Astrocyte (in vitro differentiated cells and primary cell): ENCODE results near the gene C14orf93. TPM values are rescaled to one million over a fixed set of nuclear protein-coding genes. Genes with fewer than 3 reads are reported as not detected.

ENCODE experiments used
- DNase-seq: peaks from one replicate; pipeline ENCODE4 v3.0.0-alpha.2; 2010; ENCODE audit warnings: low read depth
- FAIRE-seq: peaks from 2 replicates; lab custom pipeline; 2011; peaks lifted over from hg19 to GRCh38; lab: Jason Lieb, UNC
- H2AFZ ChIP-seq: 2 replicates; pipeline ENCODE4 v1.6.0; 2012; ENCODE audit warnings: low read depth, low read length, inconsistent platforms
- H3K27ac ChIP-seq: 2 replicates; pipeline ENCODE4 v1.5.1; 2011; ENCODE audit warnings: low read depth, low read length, inconsistent platforms
- H3K27me3 ChIP-seq: 2 replicates; pipeline ENCODE4 v1.6.0; 2011; ENCODE audit warnings: low read length, inconsistent platforms; ENCODE audit not compliant: insufficient read depth
- H3K36me3 ChIP-seq: 2 replicates; pipeline ENCODE4 v1.5.1; 2011; ENCODE audit warnings: low read length, inconsistent platforms; ENCODE audit not compliant: insufficient read depth
- H3K4me1 ChIP-seq: 2 replicates; pipeline ENCODE4 v1.5.1; 2011; ENCODE audit warnings: low read length, inconsistent platforms; ENCODE audit not compliant: insufficient read depth
- H3K4me2 ChIP-seq: 2 replicates; pipeline ENCODE4 v1.6.0; 2012; ENCODE audit warnings: low read length, inconsistent platforms
- H3K4me3 ChIP-seq: 2 replicates; pipeline ENCODE4 v1.5.1; 2011; ENCODE audit warnings: low read depth, mild to moderate bottlenecking, low read length, inconsistent platforms; ENCODE audit not compliant: insufficient read depth
- H3K79me2 ChIP-seq: 2 replicates; pipeline ENCODE4 v1.6.0; 2012; ENCODE audit warnings: mild to moderate bottlenecking, low read length, inconsistent platforms; ENCODE audit not compliant: insufficient read depth
- H3K9ac ChIP-seq: 2 replicates; pipeline ENCODE4 v1.6.0; 2012; ENCODE audit warnings: mild to moderate bottlenecking, low read length, inconsistent platforms
- H3K9me3 ChIP-seq: 2 replicates; pipeline ENCODE4 v1.5.1; 2012; ENCODE audit warnings: low read depth, mild to moderate bottlenecking, low read length, inconsistent platforms; ENCODE audit not compliant: insufficient read depth
- H4K20me1 ChIP-seq: 2 replicates; pipeline ENCODE4 v1.6.0; 2012; ENCODE audit warnings: low read length, inconsistent platforms; ENCODE audit not compliant: insufficient read depth
- H3K27ac Mint-ChIP-seq: one replicate; pipeline ENCODE4 v1.8.0; 2021; ENCODE audit warnings: mild to moderate bottlenecking, mixed read lengths; ENCODE audit not compliant: unreplicated experiment
- H3K27me3 Mint-ChIP-seq: one replicate; pipeline ENCODE4 v1.8.0; 2021; ENCODE audit warnings: low read depth, mixed read lengths; ENCODE audit not compliant: unreplicated experiment
- H3K36me3 Mint-ChIP-seq: one replicate; pipeline ENCODE4 v1.8.0; 2021; ENCODE audit warnings: low read depth, mixed read lengths; ENCODE audit not compliant: unreplicated experiment
- H3K4me1 Mint-ChIP-seq: one replicate; pipeline ENCODE4 v1.8.0; 2021; ENCODE audit warnings: low read depth, mixed read lengths; ENCODE audit not compliant: unreplicated experiment
- H3K4me3 Mint-ChIP-seq: one replicate; pipeline ENCODE4 v1.8.0; 2021; ENCODE audit warnings: mild to moderate bottlenecking, moderate library complexity, mixed read lengths; ENCODE audit not compliant: unreplicated experiment
- H3K9me3 Mint-ChIP-seq: one replicate; pipeline ENCODE4 v1.8.0; 2021; ENCODE audit warnings: mild to moderate bottlenecking, mixed read lengths; ENCODE audit not compliant: unreplicated experiment
- CTCF ChIP-seq: IDR thresholded peaks from 2 replicates; pipeline ENCODE4 v1.5.1; 2011; ENCODE audit warnings: low read depth, mild to moderate bottlenecking, inconsistent platforms, low read length, moderate library complexity; ENCODE audit not compliant: insufficient read depth
- EZH2 ChIP-seq: IDR thresholded peaks from 2 replicates; pipeline ENCODE4 v1.6.1; 2012; ENCODE audit warnings: mild to moderate bottlenecking, low read length, inconsistent platforms; ENCODE audit not compliant: insufficient read depth
- total RNA-seq: library from RNA; stranded (reverse); gene quantifications from 2 replicates; pipeline ENCODE4 v1.2.1, GENCODE V29; 2021

The C14orf93 gene
- total RNA-seq, 1 donor from 2014 or later: 3.6 TPM

- H3K27ac ChIP-seq: peak overlapping the region; percentile 45
Measured at GRCh38 chr14:23057757-23058653, 48.1 kb upstream of the C14orf93 start.

GRCh38 chr14:23056956-23057756 lies 47.2 kb upstream of the C14orf93 start, which contains the start of gene CDH24:
Gene CDH24 (minus strand): TSS chr14:23057520. CDS start chr14:23055733, 1,787 bp downstream.
- H3K4me3 ChIP-seq: peak within 1 kb of the TSS; percentile 57
- no peaks in the 10 kb centered on the region for H3K9me3 Mint-ChIP-seq
- no peak within 1 kb of the TSS for H2AFZ ChIP-seq
- peaks cover 27% of the 10 kb centered on the region for H4K20me1 ChIP-seq
- H3K4me1 ChIP-seq: peaks cover 23% of the 10 kb centered on the region
- H3K9me3 ChIP-seq: no peaks in the 10 kb centered on the region
- DNase-seq (peak; percentile 34), FAIRE-seq (no peak)
- H3K27me3 Mint-ChIP-seq: no peaks in the 10 kb centered on the region
- H3K27ac Mint-ChIP-seq: peak within 1 kb of the TSS; percentile 72
- H3K79me2 ChIP-seq: peaks cover 8% of the 10 kb centered on the region
- H3K36me3 Mint-ChIP-seq: peaks cover 16% of the 10 kb centered on the region
- peaks cover 26% of the 10 kb centered on the region for H3K4me1 Mint-ChIP-seq
- peak within 1 kb of the TSS; percentile 74 for H3K9ac ChIP-seq
- H3K36me3 ChIP-seq: peaks cover 23% of the 10 kb centered on the region
- peak within 1 kb of the TSS; percentile 99 for H3K4me2 ChIP-seq
- peak within 1 kb of the TSS; percentile 85 for H3K4me3 Mint-ChIP-seq
- TF ChIP-seq CTCF (no peak), EZH2 (no peak)
- H3K27ac ChIP-seq: peak within 1 kb of the TSS; percentile 45
- no peaks in the 10 kb centered on the region for H3K27me3 ChIP-seq

More at GRCh38 chr14:23057757-23058653, 48.1 kb upstream of the C14orf93 start:
- peak overlapping the region; percentile 57 for H3K4me3 ChIP-seq
- H3K9ac ChIP-seq: peak overlapping the region; percentile 74
- no peaks in the 10 kb centered on the region for H3K27me3 ChIP-seq
- peaks cover 34% of the 10 kb centered on the region for H3K4me1 Mint-ChIP-seq
- H3K79me2 ChIP-seq: peaks cover 8% of the 10 kb centered on the region
- peaks cover 31% of the 10 kb centered on the region for H3K36me3 ChIP-seq
- peak overlapping the region; percentile 85 for H3K4me3 Mint-ChIP-seq
- H3K27me3 Mint-ChIP-seq: no peaks in the 10 kb centered on the region
- no peaks in the 10 kb centered on the region for H3K9me3 ChIP-seq
- TF ChIP-seq EZH2 (no peak), CTCF (peak; percentile 73)
- FAIRE-seq (no peak), DNase-seq (peak; percentile 58)
- peaks cover 35% of the 10 kb centered on the region for H4K20me1 ChIP-seq
- peaks cover 21% of the 10 kb centered on the region for H3K36me3 Mint-ChIP-seq
- H3K4me2 ChIP-seq: peak overlapping the region; percentile 99
- H3K9me3 Mint-ChIP-seq: no peaks in the 10 kb centered on the region
- H3K27ac Mint-ChIP-seq: peak overlapping the region; percentile 72
- no peak overlapping the region for H2AFZ ChIP-seq
- peaks cover 31% of the 10 kb centered on the region for H3K4me1 ChIP-seq
